Measurements from ENCODE around the gene PDCD1LG2. TPM values are rescaled to one million over a fixed set of nuclear protein-coding genes. Genes with fewer than 3 reads are reported as not detected.
"Not testable (repeated sequence)": the region's sequence is repeated elsewhere in the genome, so short reads cannot be mapped to it uniquely, and the experiment has no call there.

Gene PDCD1LG2
- polyA plus RNA-seq, 1 donor = 0.13 TPM

GRCh38 chr9:5566054-5566618 lies 55.8 kb downstream of the PDCD1LG2 start:
- DNase-seq = no peak

- DNase-seq = no peak
These were observed 58.5 kb downstream of the PDCD1LG2 start for GRCh38 chr9:5568868-5569267.

DNA sequence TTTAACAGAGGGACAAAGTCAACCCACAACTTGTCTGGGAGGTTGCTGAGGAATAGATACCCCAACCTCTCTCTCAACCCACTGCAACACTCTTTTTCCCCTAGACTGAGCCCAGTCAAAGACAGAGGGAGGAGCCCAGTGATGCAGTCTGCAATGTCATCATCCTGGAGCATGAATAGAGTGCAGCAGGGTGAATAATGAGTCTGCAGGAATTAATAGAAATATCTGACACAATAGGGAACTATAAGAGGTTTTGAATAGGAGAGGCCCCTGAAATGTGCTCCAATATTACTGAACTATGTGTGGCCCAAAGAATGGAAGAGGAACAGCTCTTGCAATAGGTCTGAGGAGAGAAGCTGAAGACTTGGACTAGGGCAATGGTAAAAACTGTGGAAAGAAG lies 59.1 kb downstream of the PDCD1LG2 start:
- no peak for DNase-seq

DNA sequence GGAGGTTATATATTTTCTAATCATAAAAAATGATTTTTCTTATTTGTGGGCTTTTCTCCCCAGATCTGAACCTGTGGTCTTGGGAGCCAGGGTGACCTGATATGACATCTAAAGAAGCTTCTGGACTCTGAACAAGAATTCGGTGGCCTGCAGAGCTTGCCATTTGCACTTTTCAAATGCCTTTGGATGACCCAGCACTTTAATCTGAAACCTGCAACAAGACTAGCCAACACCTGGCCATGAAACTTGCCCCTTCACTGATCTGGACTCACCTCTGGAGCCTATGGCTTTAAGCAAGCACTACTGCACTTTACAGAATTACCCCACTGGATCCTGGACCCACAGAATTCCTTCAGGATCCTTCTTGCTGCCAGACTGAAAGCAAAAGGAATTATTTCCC lies 59.6 kb downstream of the PDCD1LG2 start:
- DNase-seq = no peak

- DNase-seq = no peak
These were observed 61.4 kb downstream of the PDCD1LG2 start for GRCh38 chr9:5571629-5572232.

- no peak for DNase-seq
These were observed 63.8 kb downstream of the PDCD1LG2 start for GRCh38 chr9:5574097-5574496.

DNA sequence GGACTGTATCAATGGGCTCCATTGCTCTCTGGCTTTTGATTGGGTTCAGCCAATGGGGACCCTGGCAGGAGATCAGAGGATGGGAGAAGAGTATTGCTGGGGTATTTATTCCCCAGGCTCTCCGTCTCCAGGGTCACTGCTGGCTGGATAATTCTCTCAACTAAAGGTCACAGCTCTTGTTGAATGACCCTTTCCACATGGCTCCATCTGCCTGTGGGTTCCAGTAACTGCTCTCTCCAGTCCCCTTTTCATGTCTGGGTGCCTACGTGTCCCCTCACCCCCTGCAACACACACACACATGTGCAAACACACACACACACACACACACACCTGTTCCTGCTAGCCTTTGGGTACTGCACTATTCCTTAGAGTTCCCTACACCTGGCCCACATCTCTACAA lies 64.7 kb downstream of the PDCD1LG2 start:
- DNase-seq = no peak

GRCh38 chr9:5577225-5577624 lies 66.9 kb downstream of the PDCD1LG2 start:
- DNase-seq = no peak

DNA sequence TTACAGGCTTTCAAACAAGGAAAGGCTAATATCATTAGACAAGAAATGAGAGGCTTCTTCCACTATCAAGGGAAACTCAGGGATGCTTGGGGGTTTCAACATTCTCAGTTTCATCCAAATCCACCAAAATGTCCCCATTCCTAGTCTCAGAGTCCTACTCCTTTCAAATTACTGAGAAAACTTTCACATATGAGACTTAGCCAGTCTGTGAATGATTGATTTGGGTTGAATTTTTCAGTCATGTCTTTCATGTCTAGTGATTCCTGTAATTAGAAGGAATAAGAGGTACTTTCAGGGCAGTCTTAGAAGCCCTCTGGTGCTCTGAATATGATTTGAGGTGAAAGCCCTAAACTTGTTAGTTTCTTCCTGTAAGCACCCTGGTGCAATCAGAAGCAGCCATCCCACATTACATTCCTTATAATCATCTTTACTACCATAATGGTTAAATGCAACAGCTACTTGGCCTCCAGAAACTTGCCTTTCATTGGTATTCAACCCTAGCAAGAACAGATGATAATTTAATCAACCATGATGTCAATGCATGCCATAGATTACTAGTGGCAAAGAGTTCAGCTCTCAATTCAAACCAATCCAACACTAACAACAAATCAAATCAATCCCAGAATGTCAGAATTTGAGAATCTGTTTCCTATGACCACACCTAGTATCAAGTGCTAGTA lies 67.8 kb downstream of the PDCD1LG2 start:
- DNase-seq = no peak

DNA sequence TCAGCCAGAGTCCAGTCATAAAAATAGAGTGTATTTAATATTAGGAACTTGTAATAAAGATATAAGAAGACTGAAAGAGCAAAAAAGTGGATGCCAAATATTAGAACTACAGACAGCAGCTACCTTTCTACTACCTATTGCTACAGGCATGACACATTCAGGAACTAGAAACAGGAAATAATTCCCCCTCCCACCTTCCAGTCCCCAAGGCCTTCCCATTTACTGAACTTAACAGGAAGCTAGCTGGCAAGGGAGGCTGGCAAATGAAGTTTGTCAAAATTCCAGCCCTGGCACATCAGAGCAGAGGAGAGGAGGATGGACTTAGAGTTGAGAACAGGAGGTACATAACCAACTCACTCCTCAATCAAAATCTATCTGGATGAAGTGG lies 68.4 kb downstream of the PDCD1LG2 start:
- DNase-seq = no peak

- DNase-seq = no peak
These were observed 69.5 kb downstream of the PDCD1LG2 start for GRCh38 chr9:5579881-5580280.

DNA sequence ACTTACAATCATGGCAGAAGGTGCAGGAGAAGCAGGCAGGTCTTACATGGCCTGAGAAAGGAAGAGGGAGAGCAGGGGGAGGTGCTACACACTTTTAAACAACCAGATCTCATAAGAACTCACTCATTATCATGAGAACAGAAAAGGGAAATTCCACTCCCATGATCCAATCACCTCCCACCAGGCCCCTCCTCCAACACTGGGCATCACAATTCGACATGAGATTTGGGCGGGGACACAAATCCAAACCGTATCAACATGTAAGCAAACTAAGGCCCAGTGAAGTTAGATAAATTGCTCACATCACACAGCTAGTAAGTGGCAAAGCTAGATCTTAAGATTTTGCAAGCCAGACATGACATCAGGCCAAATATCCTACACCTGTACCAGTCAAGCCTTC lies 70.3 kb downstream of the PDCD1LG2 start:
- DNase-seq = no peak

DNA sequence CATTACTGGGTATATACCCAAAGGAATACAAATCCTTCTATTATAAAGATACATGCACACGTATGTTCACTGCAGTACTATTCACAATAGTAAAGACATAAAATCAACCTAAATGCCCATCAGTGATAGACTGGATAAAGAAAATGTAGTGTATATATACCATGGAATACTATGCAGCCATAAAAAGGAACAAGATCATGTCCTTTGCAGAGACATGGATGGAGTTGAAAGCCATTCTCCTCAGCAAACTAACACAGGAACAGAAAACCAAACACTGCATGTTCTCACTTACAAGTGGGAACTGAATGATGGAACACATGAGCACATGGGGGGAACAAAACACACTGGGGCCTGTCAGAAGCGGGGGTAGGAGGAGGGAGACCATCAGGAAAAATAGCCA lies 71.4 kb downstream of the PDCD1LG2 start:
- not testable (repeated sequence) for DNase-seq

- no peak for DNase-seq
These were observed 72.5 kb downstream of the PDCD1LG2 start for GRCh38 chr9:5582835-5583195.

GRCh38 chr9:5586391-5586802 lies 76.1 kb downstream of the PDCD1LG2 start:
- DNase-seq = no peak

DNA sequence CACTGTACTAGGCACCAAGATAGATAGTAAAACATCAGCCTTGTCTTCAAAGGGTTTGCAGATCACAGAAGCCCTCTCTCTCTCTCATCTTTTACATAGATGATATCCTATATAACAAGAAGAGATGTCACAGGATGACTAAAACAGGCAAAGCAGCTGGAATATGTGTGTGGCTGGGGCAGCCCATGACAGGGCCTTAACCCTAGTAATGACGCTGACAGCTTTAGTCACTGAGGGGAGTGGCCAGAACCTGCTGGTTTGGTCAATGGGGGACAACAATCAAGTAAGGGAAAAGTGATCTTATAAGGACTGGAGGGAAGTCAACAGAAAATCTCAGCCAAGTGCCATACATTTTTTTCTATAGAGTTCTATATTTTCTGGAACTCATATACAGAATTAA lies 76.7 kb downstream of the PDCD1LG2 start:
- DNase-seq = no peak

GRCh38 chr9:5592231-5592630 lies 81.9 kb downstream of the PDCD1LG2 start:
- DNase-seq = no peak

- DNase-seq = no peak
These were observed 82.6 kb downstream of the PDCD1LG2 start for GRCh38 chr9:5592904-5593303.

- no peak for DNase-seq
These were observed 83.6 kb downstream of the PDCD1LG2 start for GRCh38 chr9:5593904-5594303.

DNA sequence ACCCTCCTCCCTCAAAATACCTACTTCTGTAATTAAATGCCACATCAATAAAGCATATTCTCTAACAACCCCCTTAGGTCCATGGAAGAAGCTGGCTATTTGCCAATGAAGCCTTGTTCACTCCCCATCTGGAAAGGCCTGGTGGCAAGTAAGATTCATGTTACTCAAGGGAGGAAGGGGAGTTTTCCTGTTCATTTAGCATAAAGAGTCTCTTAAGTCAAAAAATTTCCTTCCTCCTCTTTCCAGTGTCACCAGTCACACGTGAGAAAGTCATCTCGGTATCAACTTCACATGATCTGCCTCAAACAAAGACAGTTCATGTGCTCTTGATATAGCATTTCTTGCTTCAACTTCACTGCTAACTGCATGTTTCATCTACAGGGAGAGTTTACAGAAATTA lies 85.8 kb downstream of the PDCD1LG2 start:
- peak; percentile 50 for DNase-seq

DNA sequence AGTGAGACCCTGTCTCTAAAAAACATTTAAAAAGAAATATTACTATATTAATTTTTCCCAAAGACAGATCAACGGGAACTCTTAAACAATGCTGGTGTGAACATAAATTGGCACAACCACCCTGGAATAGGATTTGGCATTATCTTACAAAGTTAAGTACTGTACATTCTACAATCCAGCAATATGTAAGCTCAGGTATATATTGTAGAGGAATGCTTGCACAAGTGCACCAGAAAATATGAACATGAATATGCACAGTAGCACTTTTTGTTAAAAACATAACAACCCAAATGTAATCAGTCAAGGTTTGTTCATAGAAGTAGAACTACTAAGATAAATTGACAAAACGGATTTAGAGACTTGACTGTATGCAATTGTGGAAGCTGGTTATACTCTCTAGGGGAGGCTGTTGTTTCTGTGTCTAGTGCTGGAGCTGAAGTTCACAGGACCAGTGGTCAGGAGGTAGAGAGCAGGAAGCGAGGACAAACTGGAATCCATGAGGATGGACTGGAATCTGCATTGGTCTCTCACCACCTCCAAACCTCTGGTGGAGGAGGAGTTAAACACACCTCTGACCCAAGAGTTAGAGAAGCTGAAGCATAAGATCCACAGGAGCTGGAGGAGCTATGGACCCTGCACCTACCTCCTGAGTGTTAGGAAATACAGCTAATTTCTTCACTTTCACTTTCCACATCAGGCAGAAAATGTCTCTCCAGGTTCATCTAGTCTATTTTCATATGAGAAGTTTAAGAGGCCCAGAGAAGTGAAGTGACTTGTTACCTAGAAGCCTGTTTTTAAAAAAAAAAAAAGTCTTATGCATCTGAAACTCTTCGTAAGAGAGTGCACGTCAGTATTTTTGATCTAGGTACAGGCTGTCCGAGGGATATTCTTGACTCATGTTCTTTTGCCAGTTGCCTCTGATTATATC lies 98.2 kb downstream of the PDCD1LG2 start:
- no peak for DNase-seq

DNA sequence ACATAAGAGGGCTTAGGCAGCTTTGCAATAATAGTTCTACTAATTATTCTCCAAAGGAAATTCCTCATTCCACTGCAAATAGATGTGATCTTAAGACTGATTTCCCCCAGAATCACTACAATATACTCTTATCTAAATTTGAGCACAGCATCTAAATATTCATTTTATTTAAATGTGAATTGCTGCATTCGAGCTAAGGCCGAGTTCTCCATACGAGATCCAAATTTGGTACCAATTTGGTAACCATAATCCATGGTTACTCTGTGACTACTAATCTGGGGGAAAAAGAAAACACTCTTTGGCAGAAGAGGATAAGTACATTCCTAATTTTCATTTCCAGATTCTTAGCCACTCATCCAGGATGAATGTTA lies 98.9 kb downstream of the PDCD1LG2 start:
- no peak for DNase-seq

DNA sequence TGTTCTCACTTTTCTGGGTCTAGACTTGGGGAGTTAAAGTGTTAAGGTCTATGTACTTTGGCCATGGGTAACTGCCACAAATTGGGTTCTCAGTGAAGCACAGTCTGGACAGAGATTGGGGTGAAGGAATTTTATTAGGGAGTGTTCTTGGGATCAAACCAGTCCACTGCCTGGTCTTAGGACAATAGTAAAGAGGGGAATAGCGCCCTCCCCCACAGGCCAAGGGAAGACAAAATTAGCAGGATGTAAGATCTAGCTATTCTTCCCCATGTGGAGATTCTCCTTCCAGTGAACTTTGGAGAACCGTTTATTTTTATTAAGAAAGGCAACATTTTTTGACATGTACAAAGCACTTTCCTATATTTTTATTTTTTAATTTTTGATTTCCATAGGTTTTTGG lies 100.2 kb downstream of the PDCD1LG2 start:
- DNase-seq = no peak
